ENCODE results near the gene ZBTB45. TPM values are rescaled to one million over a fixed set of nuclear protein-coding genes. Genes with fewer than 3 reads are reported as not detected.

The ZBTB45 gene
- total RNA-seq, 1 experiment from 2014 or later, result 19.7 TPM

GRCh38 chr19:58562122-58563033 lies 42.8 kb upstream of the ZBTB45 start (continued):
- TF ChIP-seq, protein P1, sequence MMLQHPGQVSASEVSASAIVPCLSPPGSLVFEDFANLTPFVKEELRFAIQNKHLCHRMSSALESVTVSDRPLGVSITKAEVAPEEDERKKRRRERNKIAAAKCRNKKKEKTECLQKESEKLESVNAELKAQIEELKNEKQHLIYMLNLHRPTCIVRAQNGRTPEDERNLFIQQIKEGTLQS (CRISPR knock-in tag; conservative IDR thresholded peaks at IDR 0.05), result no peak
- TF ChIP-seq OVOL2 (CRISPR knock-in tag; IDR thresholded peaks at IDR 0.05; ENCODE audit: borderline replicate concordance) (no peak), FOXP4 (CRISPR knock-in tag; IDR thresholded peaks at IDR 0.05) (peak; percentile 13; the same call in 1 of the 2 replicates), PREB (CRISPR knock-in tag; IDR thresholded peaks at IDR 0.05; ENCODE audit: borderline replicate concordance) (no peak), ZNF396 (CRISPR knock-in tag; IDR thresholded peaks at IDR 0.05; ENCODE audit: borderline replicate concordance) (no peak), MYBL2 (CRISPR knock-in tag; IDR thresholded peaks at IDR 0.05) (no peak), PRRX2 (CRISPR knock-in tag; IDR thresholded peaks at IDR 0.05) (no peak), ZNF232 (CRISPR knock-in tag; IDR thresholded peaks at IDR 0.05) (no peak), NR2C2 (CRISPR knock-in tag; IDR thresholded peaks at IDR 0.05) (no peak), ATF1 (CRISPR knock-in tag; IDR thresholded peaks at IDR 0.05) (no peak), MXD4 (CRISPR knock-in tag; IDR thresholded peaks at IDR 0.05; ENCODE audit: borderline replicate concordance) (no peak), ZNF263 (CRISPR knock-in tag; IDR thresholded peaks at IDR 0.05; ENCODE audit: low read depth) (no peak), ZBTB21 (CRISPR knock-in tag; IDR thresholded peaks at IDR 0.05; ENCODE audit: borderline replicate concordance) (no peak), EMX1 (CRISPR knock-in tag; IDR thresholded peaks at IDR 0.05) (no peak), ZNF121 (CRISPR knock-in tag; IDR thresholded peaks at IDR 0.05) (no peak; the same call in 1 of the 2 replicates), IRF2 (CRISPR knock-in tag; IDR thresholded peaks at IDR 0.05; ENCODE audit: borderline replicate concordance, low read depth) (no peak; the same call in 1 of the 2 replicates), TP53 (CRISPR knock-in tag; IDR thresholded peaks at IDR 0.05) (no peak), CDX4 (CRISPR knock-in tag; IDR thresholded peaks at IDR 0.05; ENCODE audit: borderline replicate concordance) (no peak)
- TF ChIP-seq, protein P2, sequence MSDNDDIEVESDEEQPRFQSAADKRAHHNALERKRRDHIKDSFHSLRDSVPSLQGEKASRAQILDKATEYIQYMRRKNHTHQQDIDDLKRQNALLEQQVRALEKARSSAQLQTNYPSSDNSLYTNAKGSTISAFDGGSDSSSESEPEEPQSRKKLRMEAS (CRISPR knock-in tag; IDR thresholded peaks at IDR 0.05), result peak; percentile 76
- TF ChIP-seq, protein P3, sequence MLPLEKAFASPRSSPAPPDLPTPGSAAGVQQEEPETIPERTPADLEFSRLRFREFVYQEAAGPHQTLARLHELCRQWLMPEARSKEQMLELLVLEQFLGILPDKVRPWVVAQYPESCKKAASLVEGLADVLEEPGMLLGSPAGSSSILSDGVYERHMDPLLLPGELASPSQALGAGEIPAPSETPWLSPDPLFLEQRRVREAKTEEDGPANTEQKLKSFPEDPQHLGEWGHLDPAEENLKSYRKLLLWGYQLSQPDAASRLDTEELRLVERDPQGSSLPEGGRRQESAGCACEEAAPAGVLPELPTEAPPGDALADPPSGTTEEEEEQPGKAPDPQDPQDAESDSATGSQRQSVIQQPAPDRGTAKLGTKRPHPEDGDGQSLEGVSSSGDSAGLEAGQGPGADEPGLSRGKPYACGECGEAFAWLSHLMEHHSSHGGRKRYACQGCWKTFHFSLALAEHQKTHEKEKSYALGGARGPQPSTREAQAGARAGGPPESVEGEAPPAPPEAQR (CRISPR knock-in tag; IDR thresholded peaks at IDR 0.05), result no peak
- TF ChIP-seq, protein P4, sequence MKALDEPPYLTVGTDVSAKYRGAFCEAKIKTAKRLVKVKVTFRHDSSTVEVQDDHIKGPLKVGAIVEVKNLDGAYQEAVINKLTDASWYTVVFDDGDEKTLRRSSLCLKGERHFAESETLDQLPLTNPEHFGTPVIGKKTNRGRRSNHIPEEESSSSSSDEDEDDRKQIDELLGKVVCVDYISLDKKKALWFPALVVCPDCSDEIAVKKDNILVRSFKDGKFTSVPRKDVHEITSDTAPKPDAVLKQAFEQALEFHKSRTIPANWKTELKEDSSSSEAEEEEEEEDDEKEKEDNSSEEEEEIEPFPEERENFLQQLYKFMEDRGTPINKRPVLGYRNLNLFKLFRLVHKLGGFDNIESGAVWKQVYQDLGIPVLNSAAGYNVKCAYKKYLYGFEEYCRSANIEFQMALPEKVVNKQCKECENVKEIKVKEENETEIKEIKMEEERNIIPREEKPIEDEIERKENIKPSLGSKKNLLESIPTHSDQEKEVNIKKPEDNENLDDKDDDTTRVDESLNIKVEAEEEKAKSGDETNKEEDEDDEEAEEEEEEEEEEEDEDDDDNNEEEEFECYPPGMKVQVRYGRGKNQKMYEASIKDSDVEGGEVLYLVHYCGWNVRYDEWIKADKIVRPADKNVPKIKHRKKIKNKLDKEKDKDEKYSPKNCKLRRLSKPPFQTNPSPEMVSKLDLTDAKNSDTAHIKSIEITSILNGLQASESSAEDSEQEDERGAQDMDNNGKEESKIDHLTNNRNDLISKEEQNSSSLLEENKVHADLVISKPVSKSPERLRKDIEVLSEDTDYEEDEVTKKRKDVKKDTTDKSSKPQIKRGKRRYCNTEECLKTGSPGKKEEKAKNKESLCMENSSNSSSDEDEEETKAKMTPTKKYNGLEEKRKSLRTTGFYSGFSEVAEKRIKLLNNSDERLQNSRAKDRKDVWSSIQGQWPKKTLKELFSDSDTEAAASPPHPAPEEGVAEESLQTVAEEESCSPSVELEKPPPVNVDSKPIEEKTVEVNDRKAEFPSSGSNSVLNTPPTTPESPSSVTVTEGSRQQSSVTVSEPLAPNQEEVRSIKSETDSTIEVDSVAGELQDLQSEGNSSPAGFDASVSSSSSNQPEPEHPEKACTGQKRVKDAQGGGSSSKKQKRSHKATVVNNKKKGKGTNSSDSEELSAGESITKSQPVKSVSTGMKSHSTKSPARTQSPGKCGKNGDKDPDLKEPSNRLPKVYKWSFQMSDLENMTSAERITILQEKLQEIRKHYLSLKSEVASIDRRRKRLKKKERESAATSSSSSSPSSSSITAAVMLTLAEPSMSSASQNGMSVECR (CRISPR knock-in tag; IDR thresholded peaks at IDR 0.05; ENCODE audit: borderline replicate concordance), result peak; percentile 70; the same call in 1 of the 2 replicates
- TF ChIP-seq, protein P5, sequence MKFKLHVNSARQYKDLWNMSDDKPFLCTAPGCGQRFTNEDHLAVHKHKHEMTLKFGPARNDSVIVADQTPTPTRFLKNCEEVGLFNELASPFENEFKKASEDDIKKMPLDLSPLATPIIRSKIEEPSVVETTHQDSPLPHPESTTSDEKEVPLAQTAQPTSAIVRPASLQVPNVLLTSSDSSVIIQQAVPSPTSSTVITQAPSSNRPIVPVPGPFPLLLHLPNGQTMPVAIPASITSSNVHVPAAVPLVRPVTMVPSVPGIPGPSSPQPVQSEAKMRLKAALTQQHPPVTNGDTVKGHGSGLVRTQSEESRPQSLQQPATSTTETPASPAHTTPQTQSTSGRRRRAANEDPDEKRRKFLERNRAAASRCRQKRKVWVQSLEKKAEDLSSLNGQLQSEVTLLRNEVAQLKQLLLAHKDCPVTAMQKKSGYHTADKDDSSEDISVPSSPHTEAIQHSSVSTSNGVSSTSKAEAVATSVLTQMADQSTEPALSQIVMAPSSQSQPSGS (CRISPR knock-in tag; IDR thresholded peaks at IDR 0.05; ENCODE audit: borderline replicate concordance, low read depth), result no peak
- TF ChIP-seq, protein P6, sequence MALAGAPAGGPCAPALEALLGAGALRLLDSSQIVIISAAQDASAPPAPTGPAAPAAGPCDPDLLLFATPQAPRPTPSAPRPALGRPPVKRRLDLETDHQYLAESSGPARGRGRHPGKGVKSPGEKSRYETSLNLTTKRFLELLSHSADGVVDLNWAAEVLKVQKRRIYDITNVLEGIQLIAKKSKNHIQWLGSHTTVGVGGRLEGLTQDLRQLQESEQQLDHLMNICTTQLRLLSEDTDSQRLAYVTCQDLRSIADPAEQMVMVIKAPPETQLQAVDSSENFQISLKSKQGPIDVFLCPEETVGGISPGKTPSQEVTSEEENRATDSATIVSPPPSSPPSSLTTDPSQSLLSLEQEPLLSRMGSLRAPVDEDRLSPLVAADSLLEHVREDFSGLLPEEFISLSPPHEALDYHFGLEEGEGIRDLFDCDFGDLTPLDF (CRISPR knock-in tag; IDR thresholded peaks at IDR 0.05), result no peak; the same call in 1 of the 2 replicates
- TF ChIP-seq, protein P7, sequence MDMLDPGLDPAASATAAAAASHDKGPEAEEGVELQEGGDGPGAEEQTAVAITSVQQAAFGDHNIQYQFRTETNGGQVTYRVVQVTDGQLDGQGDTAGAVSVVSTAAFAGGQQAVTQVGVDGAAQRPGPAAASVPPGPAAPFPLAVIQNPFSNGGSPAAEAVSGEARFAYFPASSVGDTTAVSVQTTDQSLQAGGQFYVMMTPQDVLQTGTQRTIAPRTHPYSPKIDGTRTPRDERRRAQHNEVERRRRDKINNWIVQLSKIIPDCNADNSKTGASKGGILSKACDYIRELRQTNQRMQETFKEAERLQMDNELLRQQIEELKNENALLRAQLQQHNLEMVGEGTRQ (CRISPR knock-in tag; IDR thresholded peaks at IDR 0.05), result no peak

Data from WTC11 (cell line).